PC-9 (cell line): ENCODE results near the gene PCDH9. TPM values are rescaled to one million over a fixed set of nuclear protein-coding genes. Genes with fewer than 3 reads are reported as not detected.

Experiments used
- BruUV-seq: library from RNA; stranded (reverse); fragments of 400-500 nt; replicated peaks from 2 replicates; lab custom pipeline; 2021; lab: Mats Ljungman, UMichigan
- CTCF ChIA-PET: fragments of 300-600 bp; sonication (Branson Sonifier 250); formaldehyde crosslinking; loops from one replicate; lab custom pipeline; 2022; ENCODE audit warnings: antibody characterized with exemption; lab: Charles Lee
- POLR2A ChIA-PET: fragments of 300-600 bp; sonication (Branson Sonifier 250); formaldehyde crosslinking; loops from one replicate; lab custom pipeline; 2022; ENCODE audit warnings: antibody characterized with exemption; ENCODE audit not compliant: unreplicated experiment; lab: Charles Lee
- DNase-seq, 2 experiments: peaks; one replicate each; pipeline versions ENCODE4 v3.0.0 to v3.0.0-alpha.2; 2015 to 2022; ENCODE audit warnings: mixed read lengths in 1 of 2
- H2AFZ ChIP-seq: fragments of 200-600 bp; sonication (generic); 2 replicates; pipeline ENCODE4 v1.8.1; 2017; ENCODE audit warnings: antibody characterized with exemption
- H3F3A ChIP-seq: fragments of 200-600 bp; sonication (generic); 2 replicates; pipeline ENCODE4 v1.8.1; 2017; ENCODE audit warnings: antibody characterized with exemption, mild to moderate bottlenecking, low read depth; ENCODE audit not compliant: insufficient read depth
- H3K27ac ChIP-seq: fragments of 200-600 bp; sonication (generic); 2 replicates; pipeline ENCODE4 v1.6.1; 2016; ENCODE audit warnings: mixed run types
- H3K27me3 ChIP-seq: fragments of 200-600 bp; sonication (generic); 2 replicates; pipeline ENCODE4 v1.6.1; 2016; ENCODE audit warnings: low read depth, mixed run types; ENCODE audit not compliant: insufficient read depth
- H3K36me3 ChIP-seq: fragments of 200-600 bp; sonication (generic); 2 replicates; pipeline ENCODE4 v1.6.1; 2016; ENCODE audit warnings: low read depth, mixed run types
- H3K4me1 ChIP-seq: fragments of 200-600 bp; sonication (generic); replicated peaks from 2 replicates; pipeline ENCODE4 v1.6.1; 2016; ENCODE audit warnings: mixed run types; ENCODE audit not compliant: insufficient read depth
- H3K4me2 ChIP-seq: fragments of 200-600 bp; sonication (generic); 2 replicates; pipeline ENCODE4 v1.6.1; 2017; ENCODE audit warnings: mixed run types
- H3K4me3 ChIP-seq: fragments of 200-600 bp; sonication (generic); 2 replicates; pipeline ENCODE4 v1.6.1; 2016; ENCODE audit warnings: mixed run types
- H3K79me2 ChIP-seq: fragments of 200-600 bp; sonication (generic); 2 replicates; pipeline ENCODE4 v1.6.1; 2017; ENCODE audit warnings: low read depth, mixed run types
- H3K9me2 ChIP-seq: fragments of 200-600 bp; sonication (generic); 2 replicates; pipeline ENCODE4 v1.8.1; 2017; ENCODE audit warnings: mild to moderate bottlenecking; ENCODE audit not compliant: insufficient read depth
- H3K9me3 ChIP-seq: fragments of 200-600 bp; sonication (generic); 2 replicates; pipeline ENCODE4 v1.8.1; 2016; ENCODE audit warnings: low read depth; ENCODE audit not compliant: insufficient read depth
- H4K20me1 ChIP-seq: fragments of 200-600 bp; sonication (generic); 2 replicates; pipeline ENCODE4 v1.8.1; 2017; ENCODE audit not compliant: insufficient read depth
- CTCF ChIP-seq: fragments of 200-600 bp; sonication (generic); conservative IDR thresholded peaks from 2 replicates; pipeline ENCODE4 v1.6.1; 2017; ENCODE audit warnings: mixed run types, antibody characterized with exemption, mild to moderate bottlenecking, moderate library complexity
- EZH2 ChIP-seq: fragments of 200-600 bp; sonication (generic); IDR thresholded peaks from 2 replicates; pipeline ENCODE4 v1.8.0; 2017; ENCODE audit warnings: antibody characterized with exemption, low read depth
- intact Hi-C: fragments of 100-400 bp; cut with micrococcal nuclease; formaldehyde crosslinking; loops from one replicate; pipeline ENCODE4 v1.10.0; 2022; ENCODE audit not compliant: unreplicated experiment
- total RNA-seq: library from RNA; stranded (reverse); gene quantifications from 2 replicates; pipeline ENCODE4 v1.2.3, GENCODE V29; 2021

PCDH9 gene
- total RNA-seq, 1 experiment from 2014 or later = 0.37 TPM

GRCh38 chr13:66562054-66562453 lies 668.1 kb downstream of the PCDH9 start:
- BruUV-seq = no TSS peak
- intact Hi-C loops = no loop called here
- no peaks in the 10 kb centered on the region for H3K9me3 ChIP-seq
- H3F3A ChIP-seq = no peaks in the 10 kb centered on the region
- TF ChIP-seq EZH2 = no peak
- TF ChIP-seq CTCF = no peak
- H3K4me3 ChIP-seq = no peak overlapping the region
- no peaks in the 10 kb centered on the region for H3K4me1 ChIP-seq
- H3K4me2 ChIP-seq = no peak overlapping the region
- H4K20me1 ChIP-seq = no peaks in the 10 kb centered on the region
- H3K79me2 ChIP-seq = no peaks in the 10 kb centered on the region
- H3K27me3 ChIP-seq = no peaks in the 10 kb centered on the region
- no peak overlapping the region for H2AFZ ChIP-seq
- H3K27ac ChIP-seq = no peak overlapping the region
- no peaks in the 10 kb centered on the region for H3K9me2 ChIP-seq
- ChIA-PET CTCF (no interaction called here), POLR2A (no interaction called here)
- DNase-seq = no peak
- H3K36me3 ChIP-seq = no peaks in the 10 kb centered on the region

GRCh38 chr13:66560991-66561390 lies 669.1 kb downstream of the PCDH9 start:
- Histone ChIP-seq H3K9me2 (no peaks in the 10 kb centered on the region), H3F3A (no peaks in the 10 kb centered on the region), H3K9me3 (no peaks in the 10 kb centered on the region), H4K20me1 (no peaks in the 10 kb centered on the region; the same call in 1 of the 2 replicates), H3K4me3 (no peak overlapping the region), H3K27ac (no peak overlapping the region), H3K27me3 (no peaks in the 10 kb centered on the region), H3K4me2 (no peak overlapping the region), H3K79me2 (no peaks in the 10 kb centered on the region), H2AFZ (no peak overlapping the region), H3K36me3 (no peaks in the 10 kb centered on the region), H3K4me1 (no peaks in the 10 kb centered on the region)
- ChIA-PET CTCF (no interaction called here), POLR2A (no interaction called here)
- TF ChIP-seq EZH2 (no peak), CTCF (no peak)
- no TSS peak for BruUV-seq
- intact Hi-C loops = no loop called here
- no peak for DNase-seq

DNA sequence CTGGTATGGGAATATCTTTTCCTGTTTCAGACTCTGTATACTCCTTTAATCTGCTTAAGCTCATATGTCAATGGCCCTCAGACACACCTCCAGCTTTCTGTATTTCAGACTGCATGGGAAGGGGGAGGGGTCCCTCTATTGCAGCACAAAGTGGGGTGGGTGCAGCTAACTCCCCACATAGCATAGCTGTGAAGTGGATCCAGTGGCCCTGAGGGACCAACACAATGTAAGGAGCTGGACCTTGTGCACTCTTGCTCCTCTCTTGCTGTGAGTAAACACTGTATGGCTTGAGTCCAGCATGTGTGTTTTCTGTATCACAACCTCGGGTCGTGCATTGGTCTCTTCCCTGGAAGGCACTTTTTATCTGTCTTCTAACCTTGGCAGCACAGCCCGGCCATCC lies 669.9 kb downstream of the PCDH9 start:
- Histone ChIP-seq H3K4me2 (no peak overlapping the region), H3K36me3 (no peaks in the 10 kb centered on the region), H3F3A (no peaks in the 10 kb centered on the region), H4K20me1 (no peaks in the 10 kb centered on the region; the same call in 1 of the 2 replicates), H3K9me3 (no peaks in the 10 kb centered on the region), H3K9me2 (no peaks in the 10 kb centered on the region), H3K4me1 (no peaks in the 10 kb centered on the region), H3K4me3 (no peak overlapping the region), H2AFZ (no peak overlapping the region), H3K79me2 (no peaks in the 10 kb centered on the region), H3K27me3 (no peaks in the 10 kb centered on the region), H3K27ac (no peak overlapping the region)
- no peak for DNase-seq
- TF ChIP-seq CTCF (no peak), EZH2 (no peak)
- ChIA-PET POLR2A (no interaction called here), CTCF (no interaction called here)
- intact Hi-C loops = no loop called here
- BruUV-seq = no TSS peak
